ENCODE data around the gene OR6B3. TPM values are rescaled to one million over a fixed set of nuclear protein-coding genes. Genes with fewer than 3 reads are reported as not detected.

OR6B3 gene
- total and polyA plus RNA-seq, 12 donors: not detected

GRCh38 chr2:240030379-240031094, 22.8 kb downstream of the OR6B3 start, which contains the start of gene OR6B2:
Gene OR6B2, minus strand, starts transcription at chr2:240030429. Its CDS starts 0 bp downstream, at chr2:240030429.
- Histone ChIP-seq H3K27ac (no peak within 1 kb of the TSS), H3K27me3 (no peaks in the 10 kb centered on the region), H3K9me3 (replicated peaks in 1 of 3) (no peaks in the 10 kb centered on the region), H3K4me1 (replicated peaks in 1 of 2) (no peaks in the 10 kb centered on the region), H3K36me3 (replicated peaks in 1 of 2) (no peaks in the 10 kb centered on the region), H3K4me3 (no peak within 1 kb of the TSS)
- TF ChIP-seq POLR2A (IDR thresholded peaks at IDR 0.05) (no peak), CTCF (IDR thresholded peaks at IDR 0.05) (no peak)
- DNase-seq: no peak
- intact Hi-C loops (cut with DNase I): no loop called here
- WGBS, 4 donors: 44 to 73% (median 60%) methylated on average over 3 to 6 of the region's 6 CpGs

GRCh38 chr2:240024766-240025165, 28.6 kb downstream of the OR6B3 start:
- Histone ChIP-seq H3K36me3 (replicated peaks in 1 of 2) (peaks cover 0 to 14% of the 10 kb centered on the region in 2 donors), H3K27ac (peak overlapping the region in 4 of 5 donors; percentile 93 to 96 (median 96)), H3K9me3 (replicated peaks in 1 of 3) (no peaks in the 10 kb centered on the region), H3K4me1 (replicated peaks in 1 of 2) (peaks cover 6 to 16% of the 10 kb centered on the region in 2 donors), H3K4me3 (peak overlapping the region in 3 of 4 donors; percentile 48 to 98 (median 74)), H3K27me3 (no peaks in the 10 kb centered on the region)
- DNase-seq: peak in 2 of 7 donors; percentile 26 to 28
- intact Hi-C loops (cut with DNase I): no loop called here
- 0 to 2% (median 1%) methylated on average over 14 to 22 of the region's 22 CpGs for WGBS, 4 donors
- TF ChIP-seq POLR2A (IDR thresholded peaks at IDR 0.05) (no peak), CTCF (IDR thresholded peaks at IDR 0.05) (no peak)

- Histone ChIP-seq H3K27me3 (no peaks in the 10 kb centered on the region), H3K4me1 (replicated peaks in 1 of 2) (peaks cover 6 to 16% of the 10 kb centered on the region in 2 donors), H3K27ac (no peak overlapping the region), H3K4me3 (peak overlapping the region in 1 of 4 donors; percentile 74), H3K36me3 (replicated peaks in 1 of 2) (peaks cover 0 to 20% of the 10 kb centered on the region in 2 donors), H3K9me3 (replicated peaks in 1 of 3) (no peaks in the 10 kb centered on the region)
- TF ChIP-seq POLR2A (IDR thresholded peaks at IDR 0.05): no peak
- TF ChIP-seq CTCF (IDR thresholded peaks at IDR 0.05): no peak
- no peak for DNase-seq
- WGBS, 4 donors: 73 to 77% (median 75%) methylated on average over 9 of the region's 9 CpGs
- intact Hi-C loops (cut with DNase I): no loop called here
These were observed 29.5 kb downstream of the OR6B3 start for GRCh38 chr2:240023792-240024191.

- Histone ChIP-seq H3K4me1 (replicated peaks in 1 of 2) (peaks cover 6 to 16% of the 10 kb centered on the region in 2 donors), H3K27ac (no peak overlapping the region), H3K9me3 (replicated peaks in 1 of 3) (no peaks in the 10 kb centered on the region), H3K4me3 (no peak overlapping the region), H3K36me3 (replicated peaks in 1 of 2) (peaks cover 0 to 41% of the 10 kb centered on the region in 2 donors), H3K27me3 (no peaks in the 10 kb centered on the region)
- TF ChIP-seq POLR2A (IDR thresholded peaks at IDR 0.05) (no peak), CTCF (IDR thresholded peaks at IDR 0.05) (peak; percentile 45 to 69 (median 60))
- 53 to 63% (median 57%) methylated on average over 7 to 9 of the region's 9 CpGs for WGBS, 4 donors
- DNase-seq: peak; percentile 61 to 86 (median 75)
- intact Hi-C loops (cut with DNase I): no loop called here
These were observed 31.7 kb downstream of the OR6B3 start for GRCh38 chr2:240021488-240022104.
